Thoracic aorta (tissue), 2 donors: ENCODE results near the gene LNX2. TPM values are rescaled to one million over a fixed set of nuclear protein-coding genes. Genes with fewer than 3 reads are reported as not detected.

Source experiments
- ATAC-seq: fragments of 150-250 bp; one replicate; pipeline ENCODE4 v1.8.0; 2017; ENCODE audit warnings: low read depth; ENCODE audit not compliant: insufficient number of reproducible peaks, low FRiP score
- DNase-seq: peaks from one replicate; pipeline ENCODE4 v3.0.0-alpha.2; 2020; ENCODE audit warnings: low spot score
- H3K27ac ChIP-seq, 2 donors: fragments of 200-600 bp; sonication (generic); 1 replicate in 1 of 2; 2 replicates in 1 of 2; pipeline ENCODE4 v1.5.1; 2016; ENCODE audit warnings: mild to moderate bottlenecking in 2 of 2, moderate library complexity in 2 of 2
- H3K27me3 ChIP-seq: fragments of 200-600 bp; sonication (generic); replicated peaks from 2 replicates; pipeline ENCODE4 v1.6.0; 2016; ENCODE audit warnings: mild to moderate bottlenecking; ENCODE audit not compliant: insufficient read depth
- H3K36me3 ChIP-seq: fragments of 200-600 bp; sonication (generic); one replicate; pipeline ENCODE4 v1.5.1; 2016
- H3K4me1 ChIP-seq, 2 donors: fragments of 200-600 bp; sonication (generic); 1 replicate in 1 of 2; 2 replicates in 1 of 2; pipeline versions ENCODE4 v1.5.1 to v1.6.0; 2016; ENCODE audit warnings: low read depth in 2 of 2, mild to moderate bottlenecking in 1 of 2; ENCODE audit not compliant: control insufficient read depth in 1 of 2
- H3K4me3 ChIP-seq: fragments of 200-600 bp; sonication (generic); 2 replicates; pipeline ENCODE4 v1.5.1; 2016; ENCODE audit warnings: mild to moderate bottlenecking
- H3K9me3 ChIP-seq: fragments of 200-600 bp; sonication (generic); 2 replicates; pipeline ENCODE4 v1.5.1; 2016
- total RNA-seq, 2 donors: library from RNA; depleted of rRNA; stranded (reverse); fragments of >200 nt; gene quantifications; one replicate each; pipeline versions ENCODE4 v1.1.0 to v1.2.3, GENCODE V29; 2016
- TF ChIP-seq, protein P1 (sequence below): fragments of 200-600 bp; sonication (generic); IDR thresholded peaks from one replicate; pipeline ENCODE4 v1.5.1; 2019; ENCODE audit warnings: antibody characterized with exemption

LNX2 gene
- total RNA-seq, 2 donors from 2014 or later = 7.1 to 7.6 TPM

DNA sequence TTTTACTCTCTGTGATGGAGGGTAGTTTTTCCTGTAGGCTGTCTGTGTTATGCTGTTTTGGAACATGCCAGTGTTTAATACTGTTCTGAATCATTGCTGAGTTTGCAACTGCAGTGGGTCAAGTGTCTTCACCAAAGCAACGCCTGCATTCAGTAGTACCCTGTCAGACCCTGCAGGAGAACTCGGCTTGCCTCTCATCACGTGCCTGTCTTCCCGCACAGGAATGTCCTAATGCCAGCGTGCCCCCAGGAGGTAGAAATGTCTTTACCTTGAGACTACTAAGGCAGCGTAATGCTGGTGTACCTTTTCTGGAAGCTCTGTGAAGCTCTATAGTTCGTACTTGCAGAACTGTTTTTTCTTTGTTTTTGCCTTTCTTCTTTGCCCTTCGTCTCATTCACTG, 43.6 kb upstream of the LNX2 start:
- H3K9me3 ChIP-seq = no peaks in the 10 kb centered on the region
- DNase-seq = no peak
- TF ChIP-seq, protein P1, sequence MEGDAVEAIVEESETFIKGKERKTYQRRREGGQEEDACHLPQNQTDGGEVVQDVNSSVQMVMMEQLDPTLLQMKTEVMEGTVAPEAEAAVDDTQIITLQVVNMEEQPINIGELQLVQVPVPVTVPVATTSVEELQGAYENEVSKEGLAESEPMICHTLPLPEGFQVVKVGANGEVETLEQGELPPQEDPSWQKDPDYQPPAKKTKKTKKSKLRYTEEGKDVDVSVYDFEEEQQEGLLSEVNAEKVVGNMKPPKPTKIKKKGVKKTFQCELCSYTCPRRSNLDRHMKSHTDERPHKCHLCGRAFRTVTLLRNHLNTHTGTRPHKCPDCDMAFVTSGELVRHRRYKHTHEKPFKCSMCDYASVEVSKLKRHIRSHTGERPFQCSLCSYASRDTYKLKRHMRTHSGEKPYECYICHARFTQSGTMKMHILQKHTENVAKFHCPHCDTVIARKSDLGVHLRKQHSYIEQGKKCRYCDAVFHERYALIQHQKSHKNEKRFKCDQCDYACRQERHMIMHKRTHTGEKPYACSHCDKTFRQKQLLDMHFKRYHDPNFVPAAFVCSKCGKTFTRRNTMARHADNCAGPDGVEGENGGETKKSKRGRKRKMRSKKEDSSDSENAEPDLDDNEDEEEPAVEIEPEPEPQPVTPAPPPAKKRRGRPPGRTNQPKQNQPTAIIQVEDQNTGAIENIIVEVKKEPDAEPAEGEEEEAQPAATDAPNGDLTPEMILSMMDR = no peak
- no peak overlapping the region for H3K4me3 ChIP-seq
- no peak for ATAC-seq
- peaks cover 0 to 3% of the 10 kb centered on the region in 2 donors for H3K4me1 ChIP-seq
- H3K27me3 ChIP-seq = no peaks in the 10 kb centered on the region
- peaks cover 10% of the 10 kb centered on the region for H3K36me3 ChIP-seq
- H3K27ac ChIP-seq = no peak overlapping the region

DNA sequence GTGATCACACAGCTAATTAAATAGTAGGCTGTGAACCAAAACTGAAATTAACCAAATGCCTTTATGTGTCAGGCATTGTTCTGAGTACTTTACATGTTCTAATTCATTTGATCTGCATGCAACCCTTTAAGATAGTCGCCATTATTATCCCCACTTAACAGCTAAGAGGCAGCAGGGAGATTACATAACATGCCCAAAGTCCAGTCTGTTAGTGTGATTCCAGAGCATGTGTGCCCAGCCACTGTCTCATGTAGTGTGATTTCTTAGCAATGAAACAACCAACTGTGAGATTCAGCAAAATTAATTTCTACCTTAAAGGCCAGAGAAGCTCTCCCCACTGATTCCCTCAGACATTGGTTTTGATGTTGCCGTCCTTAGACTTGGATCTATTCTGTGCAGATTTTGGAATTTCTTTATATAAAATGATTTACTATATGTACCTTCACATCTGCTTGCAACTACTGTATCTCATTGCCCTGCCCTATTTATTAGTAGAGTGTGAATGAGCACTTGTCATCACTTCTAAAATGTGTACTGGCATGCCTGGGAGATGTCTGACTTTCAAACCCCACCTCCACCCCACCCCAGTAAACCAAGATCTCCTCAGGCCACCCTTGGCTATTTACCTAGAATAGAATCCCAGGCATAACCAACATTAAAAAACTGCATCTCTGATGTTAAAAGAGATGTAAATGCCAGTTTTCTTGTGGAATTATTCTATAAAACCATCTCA, 42.6 kb upstream of the LNX2 start:
- no peak overlapping the region for H3K27ac ChIP-seq
- no peak for DNase-seq
- H3K36me3 ChIP-seq = peaks cover 10% of the 10 kb centered on the region
- ATAC-seq = no peak
- no peak overlapping the region for H3K4me3 ChIP-seq
- H3K9me3 ChIP-seq = no peaks in the 10 kb centered on the region
- peaks cover 3 to 6% of the 10 kb centered on the region in 2 donors for H3K4me1 ChIP-seq
- H3K27me3 ChIP-seq = no peaks in the 10 kb centered on the region
- TF ChIP-seq, protein P1 = no peak

DNA sequence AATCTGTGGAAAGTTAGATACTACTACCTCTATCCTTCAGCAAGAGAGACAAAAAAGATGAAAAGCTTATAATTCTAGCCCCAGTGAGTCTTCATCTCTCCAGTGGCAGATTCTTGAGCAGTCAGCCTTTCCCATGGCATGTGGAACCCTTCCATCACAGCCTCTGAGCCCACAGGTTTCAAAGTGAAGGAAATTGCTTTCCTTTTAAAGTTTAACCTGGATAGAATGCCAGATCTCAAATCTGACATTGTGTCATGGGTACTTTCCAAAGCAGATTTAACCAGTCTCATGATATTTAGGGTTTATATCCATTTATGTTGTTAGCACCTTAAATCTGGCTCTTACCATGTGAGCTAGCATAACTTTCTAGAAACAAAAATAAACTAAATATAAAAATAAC, 40.7 kb upstream of the LNX2 start:
- Histone ChIP-seq H3K27ac (no peak overlapping the region), H3K4me1 (peaks cover 3 to 6% of the 10 kb centered on the region in 2 donors), H3K36me3 (peaks cover 5% of the 10 kb centered on the region), H3K27me3 (no peaks in the 10 kb centered on the region), H3K9me3 (no peaks in the 10 kb centered on the region), H3K4me3 (no peak overlapping the region)
- TF ChIP-seq, protein P1 = no peak
- DNase-seq (no peak), ATAC-seq (no peak)

GRCh38 chr13:27660511-27660910, 40.2 kb upstream of the LNX2 start:
- H3K27ac ChIP-seq = no peak overlapping the region
- no peak overlapping the region for H3K4me3 ChIP-seq
- H3K4me1 ChIP-seq = peaks cover 3 to 6% of the 10 kb centered on the region in 2 donors
- TF ChIP-seq, protein P1 = no peak
- DNase-seq = no peak
- no peaks in the 10 kb centered on the region for H3K36me3 ChIP-seq
- H3K9me3 ChIP-seq = no peaks in the 10 kb centered on the region
- ATAC-seq = no peak
- H3K27me3 ChIP-seq = no peaks in the 10 kb centered on the region

GRCh38 chr13:27659145-27659865, 39.0 kb upstream of the LNX2 start:
- DNase-seq (no peak), ATAC-seq (no peak)
- Histone ChIP-seq H3K27ac (no peak overlapping the region), H3K4me1 (peaks cover 3 to 6% of the 10 kb centered on the region in 2 donors), H3K4me3 (no peak overlapping the region), H3K27me3 (no peaks in the 10 kb centered on the region), H3K36me3 (no peaks in the 10 kb centered on the region), H3K9me3 (no peaks in the 10 kb centered on the region)
- TF ChIP-seq, protein P1 = no peak
